Measurements from ENCODE around the gene ADAMTSL5. TPM values are rescaled to one million over a fixed set of nuclear protein-coding genes. Genes with fewer than 3 reads are reported as not detected.

Gene ADAMTSL5
- total RNA-seq, 5 donors from 2014 or later (not counting 1 experiment from before 2014, with no cell fraction given): 5.7 to 7.9 (median 6.9) TPM

DNA sequence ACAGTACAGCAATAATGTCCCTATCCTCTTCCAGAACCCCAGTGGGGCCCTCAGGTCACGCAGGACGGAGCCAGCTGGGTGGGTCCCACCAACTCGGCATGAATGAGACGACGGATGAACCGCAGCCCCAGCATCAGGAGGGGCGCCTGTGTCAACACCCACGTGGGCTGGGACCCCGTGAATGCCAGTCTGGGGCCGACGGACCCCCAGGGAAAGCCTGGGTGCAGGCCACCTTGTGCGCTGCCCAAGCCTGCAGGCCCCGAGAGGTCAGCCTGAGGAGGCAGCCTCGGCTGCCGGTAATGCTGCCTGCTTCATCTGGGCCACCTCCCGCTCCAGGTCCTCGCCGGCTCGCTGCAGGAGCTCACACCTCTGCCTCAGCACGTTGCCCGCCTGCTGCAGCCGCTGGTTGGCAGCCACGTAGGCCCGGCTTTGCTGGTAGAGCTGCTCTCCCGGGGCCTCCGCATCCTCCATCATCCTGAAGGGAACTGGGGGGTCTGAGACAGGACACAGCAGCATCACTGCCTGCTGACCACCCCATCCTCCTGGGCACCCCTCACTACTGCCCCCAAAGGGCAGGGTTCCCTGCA, 38.0 kb downstream of the ADAMTSL5 start:
- 94% methylated on average over 23 of the region's 26 CpGs for WGBS (ENCODE audit: insufficient coverage)
- H3K27me3 Mint-ChIP-seq: peaks cover 0 to 6% of the 10 kb centered on the region in 2 donors
- H3K4me1 Mint-ChIP-seq: peaks cover 23 to 35% (median 33%) of the 10 kb centered on the region in 3 donors
- no peaks in the 10 kb centered on the region for H3K9me3 ChIP-seq
- no peaks in the 10 kb centered on the region for H3K36me3 Mint-ChIP-seq
- no peak for DNase-seq
- ChIA-PET CTCF (interaction anchor here in 1 of 2 donors (0.6 kb wide), 1 partner anchor 121 kb away, joined by 4 read pairs; no protein-coding TSS in a partner anchor), POLR2A (no interaction called here)
- H3K9me3 Mint-ChIP-seq: no peaks in the 10 kb centered on the region
- H3K4me3 ChIP-seq (ENCODE audit: control insufficient read depth in 1 of 2, extremely low read depth in 1 of 2, low read length in 1 of 2): no peak overlapping the region
- H3K4me3 Mint-ChIP-seq: no peak overlapping the region
- H3K27me3 ChIP-seq (replicated peaks in 1 of 2; ENCODE audit: control insufficient read depth in 2 of 2, extremely low read depth in 1 of 2, insufficient read depth in 2 of 2, low read length in 1 of 2): peaks cover 0 to 38% of the 10 kb centered on the region in 2 experiments
- H3K4me1 ChIP-seq (ENCODE audit: control insufficient read depth in 1 of 2, extremely low read depth in 1 of 2, insufficient read depth in 2 of 2, low read length in 2 of 2): peaks cover 9 to 66% of the 10 kb centered on the region in 2 experiments
- no peak overlapping the region for H3K27ac Mint-ChIP-seq
- no peak overlapping the region for H3K27ac ChIP-seq (ENCODE audit: low read length)
- peaks cover 8 to 12% of the 10 kb centered on the region in 2 donors for H3K36me3 ChIP-seq (ENCODE audit: control insufficient read depth in 2 of 2, extremely low read depth in 1 of 2, insufficient read depth in 1 of 2, low read length in 1 of 2)
- no peak for ATAC-seq (replicated peaks in 1 of 4)

GRCh38 chr19:1474011-1474764, 38.6 kb downstream of the ADAMTSL5 start:
- Histone ChIP-seq H3K4me3 (ENCODE audit: control insufficient read depth in 1 of 2, extremely low read depth in 1 of 2, low read length in 1 of 2) (no peak overlapping the region), H3K36me3 (ENCODE audit: control insufficient read depth in 2 of 2, extremely low read depth in 1 of 2, insufficient read depth in 1 of 2, low read length in 1 of 2) (peaks cover 8 to 12% of the 10 kb centered on the region in 2 donors), H3K27me3 (replicated peaks in 1 of 2; ENCODE audit: control insufficient read depth in 2 of 2, extremely low read depth in 1 of 2, insufficient read depth in 2 of 2, low read length in 1 of 2) (peaks cover 0 to 38% of the 10 kb centered on the region in 2 experiments), H3K9me3 (no peaks in the 10 kb centered on the region), H3K27ac (ENCODE audit: low read length) (no peak overlapping the region), H3K4me1 (ENCODE audit: control insufficient read depth in 1 of 2, extremely low read depth in 1 of 2, insufficient read depth in 2 of 2, low read length in 2 of 2) (peaks cover 9 to 64% of the 10 kb centered on the region in 2 experiments)
- no peak overlapping the region for H3K4me3 Mint-ChIP-seq
- POLR2A ChIA-PET: no interaction called here
- DNase-seq: no peak
- no peak overlapping the region for H3K27ac Mint-ChIP-seq
- H3K27me3 Mint-ChIP-seq: peaks cover 0 to 6% of the 10 kb centered on the region in 2 donors
- peaks cover 22 to 32% (median 30%) of the 10 kb centered on the region in 3 donors for H3K4me1 Mint-ChIP-seq
- CTCF ChIA-PET: no interaction called here
- ATAC-seq (replicated peaks in 1 of 4): no peak
- no peaks in the 10 kb centered on the region for H3K36me3 Mint-ChIP-seq
- 93% methylated on average over 26 of the region's 31 CpGs for WGBS (ENCODE audit: insufficient coverage)
- H3K9me3 Mint-ChIP-seq: no peaks in the 10 kb centered on the region

DNA sequence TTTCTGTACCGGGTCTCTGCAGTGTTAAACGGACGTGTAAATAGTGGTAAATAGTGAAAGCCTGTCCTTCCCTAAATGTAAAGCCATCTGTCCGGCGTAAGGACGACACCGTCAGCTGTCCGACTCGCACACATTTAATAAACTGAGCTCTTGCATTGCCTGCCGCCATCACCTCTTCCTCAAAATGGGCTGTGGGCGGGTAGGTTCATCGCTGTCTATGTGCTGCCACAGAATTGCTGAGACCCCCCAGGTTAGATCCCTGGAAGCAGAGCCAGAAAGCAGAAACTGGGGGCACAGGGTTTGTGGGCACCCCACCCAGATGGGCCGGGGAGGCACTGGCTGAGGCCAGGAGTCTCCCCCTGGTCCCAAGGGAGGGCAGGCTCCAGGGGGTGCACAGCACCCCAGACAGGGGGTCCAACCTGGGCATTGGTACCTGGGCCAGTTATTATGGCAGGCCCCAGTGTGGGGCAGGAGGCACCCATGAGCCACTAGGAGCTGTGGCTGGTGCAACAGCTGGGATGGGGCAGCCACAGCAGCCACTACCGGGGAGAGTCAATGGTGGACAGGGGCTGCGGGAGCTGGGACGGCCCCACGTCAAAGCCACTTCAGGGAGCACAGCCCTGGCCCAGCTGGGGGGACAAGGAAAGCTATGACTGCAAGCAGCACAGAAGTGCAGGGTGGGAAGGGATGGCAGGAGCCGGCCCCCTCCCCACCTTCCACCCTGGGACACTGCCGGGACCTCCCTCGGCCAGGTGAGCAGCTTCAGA, 39.6 kb downstream of the ADAMTSL5 start:
- WGBS (ENCODE audit: insufficient coverage): 96% methylated on average over 6 of the region's 20 CpGs
- H3K27me3 Mint-ChIP-seq: peaks cover 0 to 6% of the 10 kb centered on the region in 2 donors
- H3K4me1 Mint-ChIP-seq: peaks cover 19 to 28% (median 24%) of the 10 kb centered on the region in 3 donors
- ChIA-PET CTCF (no interaction called here), POLR2A (no interaction called here)
- Histone ChIP-seq H3K27me3 (replicated peaks in 1 of 2; ENCODE audit: control insufficient read depth in 2 of 2, extremely low read depth in 1 of 2, insufficient read depth in 2 of 2, low read length in 1 of 2) (peaks cover 0 to 42% of the 10 kb centered on the region in 2 experiments), H3K27ac (ENCODE audit: low read length) (no peak overlapping the region), H3K4me3 (ENCODE audit: control insufficient read depth in 1 of 2, extremely low read depth in 1 of 2, low read length in 1 of 2) (no peak overlapping the region), H3K4me1 (ENCODE audit: control insufficient read depth in 1 of 2, extremely low read depth in 1 of 2, insufficient read depth in 2 of 2, low read length in 2 of 2) (peaks cover 6 to 65% of the 10 kb centered on the region in 2 experiments), H3K36me3 (ENCODE audit: control insufficient read depth in 2 of 2, extremely low read depth in 1 of 2, insufficient read depth in 1 of 2, low read length in 1 of 2) (peaks cover 8 to 12% of the 10 kb centered on the region in 2 donors), H3K9me3 (no peaks in the 10 kb centered on the region)
- peak overlapping the region in 2 of 3 donors; percentile 21 to 35 for H3K4me3 Mint-ChIP-seq
- H3K9me3 Mint-ChIP-seq: no peaks in the 10 kb centered on the region
- no peak overlapping the region for H3K27ac Mint-ChIP-seq
- no peak for DNase-seq
- no peak for ATAC-seq (replicated peaks in 1 of 4)
- H3K36me3 Mint-ChIP-seq: no peaks in the 10 kb centered on the region

DNA sequence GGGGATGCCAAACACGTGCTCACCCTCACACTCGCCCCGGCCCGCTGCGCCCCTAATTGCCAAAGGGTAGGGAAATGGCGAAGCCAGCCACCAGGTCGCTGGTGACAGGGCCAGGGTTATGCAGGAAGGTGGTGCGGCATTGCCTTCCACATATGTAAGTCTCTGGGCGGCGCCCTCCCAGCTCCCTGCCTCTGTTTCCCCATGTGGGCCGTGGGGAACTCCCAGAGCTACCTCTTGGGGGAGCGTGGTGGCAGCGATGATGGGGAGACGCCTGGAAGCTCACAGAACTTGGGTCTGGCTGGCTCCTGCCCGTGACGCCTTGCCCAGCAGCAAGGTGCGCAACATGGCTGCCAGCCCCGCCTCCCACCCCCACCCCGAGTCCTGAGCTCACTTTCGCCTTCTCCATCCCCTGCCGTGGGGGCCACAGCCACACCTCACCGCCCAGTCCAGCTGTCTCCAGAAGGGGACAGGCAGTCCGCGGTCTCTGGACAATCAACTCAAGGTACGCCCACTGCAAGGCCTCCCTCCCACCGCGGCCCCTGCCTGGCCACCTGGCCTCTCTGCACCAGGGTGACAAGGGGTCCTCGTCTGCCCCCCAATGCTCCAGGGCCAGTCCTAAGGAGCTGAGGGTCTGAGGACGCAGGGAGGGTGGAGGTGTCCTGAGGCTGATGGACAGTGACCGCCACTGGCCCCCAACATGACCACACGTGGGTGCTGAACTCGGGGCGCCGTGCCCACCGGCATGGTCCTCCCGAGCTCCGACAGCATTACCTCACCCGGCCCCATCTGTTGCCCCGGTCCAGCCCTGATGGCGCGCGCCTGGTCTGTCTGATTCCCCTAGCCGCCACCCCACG, 40.4 kb downstream of the ADAMTSL5 start:
- ATAC-seq (replicated peaks in 1 of 4): no peak
- POLR2A ChIA-PET: no interaction called here
- DNase-seq: no peak
- peaks cover 7 to 64% of the 10 kb centered on the region in 2 experiments for H3K4me1 ChIP-seq (ENCODE audit: control insufficient read depth in 1 of 2, extremely low read depth in 1 of 2, insufficient read depth in 2 of 2, low read length in 2 of 2)
- peaks cover 0 to 7% of the 10 kb centered on the region in 2 donors for H3K27me3 Mint-ChIP-seq
- CTCF ChIA-PET: no interaction called here
- no peaks in the 10 kb centered on the region for H3K9me3 Mint-ChIP-seq
- WGBS (ENCODE audit: insufficient coverage): 66% methylated on average over 18 of the region's 44 CpGs
- H3K36me3 ChIP-seq (ENCODE audit: control insufficient read depth in 2 of 2, extremely low read depth in 1 of 2, insufficient read depth in 1 of 2, low read length in 1 of 2): peaks cover 8 to 12% of the 10 kb centered on the region in 2 donors
- no peak overlapping the region for H3K27ac Mint-ChIP-seq
- no peak overlapping the region for H3K4me3 ChIP-seq (ENCODE audit: control insufficient read depth in 1 of 2, extremely low read depth in 1 of 2, low read length in 1 of 2)
- H3K4me1 Mint-ChIP-seq: peaks cover 16 to 26% (median 18%) of the 10 kb centered on the region in 3 donors
- peaks cover 0 to 48% of the 10 kb centered on the region in 2 experiments for H3K27me3 ChIP-seq (replicated peaks in 1 of 2; ENCODE audit: control insufficient read depth in 2 of 2, extremely low read depth in 1 of 2, insufficient read depth in 2 of 2, low read length in 1 of 2)
- H3K27ac ChIP-seq (ENCODE audit: low read length): no peak overlapping the region
- no peaks in the 10 kb centered on the region for H3K9me3 ChIP-seq
- H3K4me3 Mint-ChIP-seq: peak overlapping the region in 2 of 3 donors; percentile 41 to 78
- no peaks in the 10 kb centered on the region for H3K36me3 Mint-ChIP-seq

- peak in 4 of 35 experiments; percentile 29 to 47 (median 35) for DNase-seq
- Histone ChIP-seq H3K9me3 (no peaks in the 10 kb centered on the region), H3K27ac (ENCODE audit: low read length) (no peak overlapping the region), H3K27me3 (replicated peaks in 1 of 2; ENCODE audit: control insufficient read depth in 2 of 2, extremely low read depth in 1 of 2, insufficient read depth in 2 of 2, low read length in 1 of 2) (peaks cover 0 to 55% of the 10 kb centered on the region in 2 experiments), H3K36me3 (ENCODE audit: control insufficient read depth in 2 of 2, extremely low read depth in 1 of 2, insufficient read depth in 1 of 2, low read length in 1 of 2) (peaks cover 8 to 11% of the 10 kb centered on the region in 2 donors), H3K4me3 (ENCODE audit: control insufficient read depth in 1 of 2, extremely low read depth in 1 of 2, low read length in 1 of 2) (peak overlapping the region in 1 of 2 donors; percentile 72), H3K4me1 (ENCODE audit: control insufficient read depth in 1 of 2, extremely low read depth in 1 of 2, insufficient read depth in 2 of 2, low read length in 2 of 2) (peaks cover 11 to 66% of the 10 kb centered on the region in 2 experiments)
- Mint-ChIP-seq H3K9me3 (no peaks in the 10 kb centered on the region), H3K27ac (no peak overlapping the region), H3K36me3 (no peaks in the 10 kb centered on the region), H3K27me3 (peaks cover 0 to 7% of the 10 kb centered on the region in 2 donors), H3K4me3 (peak overlapping the region; percentile 64 to 78 (median 66)), H3K4me1 (peaks cover 12 to 22% (median 13%) of the 10 kb centered on the region in 3 donors)
- 41% methylated on average over 15 of the region's 24 CpGs for WGBS (ENCODE audit: insufficient coverage)
- CTCF ChIA-PET: no interaction called here
- ATAC-seq (replicated peaks in 1 of 4): peak in 3 of 4 experiments; percentile 7 to 37 (median 11)
- POLR2A ChIA-PET: interaction anchor here in 1 of 2 donors (0.6 kb wide), 1 partner anchor 203 kb away, joined by 4 read pairs; the partner anchor contains the start of gene CIRBP
Observed at GRCh38 chr19:1471515-1472160, 41.2 kb downstream of the ADAMTSL5 start.
